GM13977 (cell line): ENCODE measurements around the gene ANKRD66.

ENCODE experiments used
- DNase-seq: peaks from one replicate; pipeline ENCODE4 v3.0.0; 2012; ENCODE audit warnings: low spot score
- in situ Hi-C: fragments of 300-500 bp; cut with MboI; formaldehyde crosslinking; loops from one replicate; pipeline ENCODE4 v1.12.0; 2022; ENCODE audit warnings: low sequenced_read_pairs, low pct_unique_long_range_greater_than_20kb, mixed read lengths, inconsistent platforms; ENCODE audit not compliant: unreplicated experiment
- TF ChIP-seq, protein P1 (sequence below): IDR thresholded peaks from 2 replicates; pipeline ENCODE4 v1.5.1; 2012; ENCODE audit warnings: mild to moderate bottlenecking, control low read depth; ENCODE audit not compliant: insufficient read depth; ENCODE audit errors: extremely low read depth, missing control alignments

Gene ANKRD66

GRCh38 chr6:46749731-46750130 is 3.0 kb downstream of the ANKRD66 start:
- no peak for DNase-seq
- TF ChIP-seq, protein P1, sequence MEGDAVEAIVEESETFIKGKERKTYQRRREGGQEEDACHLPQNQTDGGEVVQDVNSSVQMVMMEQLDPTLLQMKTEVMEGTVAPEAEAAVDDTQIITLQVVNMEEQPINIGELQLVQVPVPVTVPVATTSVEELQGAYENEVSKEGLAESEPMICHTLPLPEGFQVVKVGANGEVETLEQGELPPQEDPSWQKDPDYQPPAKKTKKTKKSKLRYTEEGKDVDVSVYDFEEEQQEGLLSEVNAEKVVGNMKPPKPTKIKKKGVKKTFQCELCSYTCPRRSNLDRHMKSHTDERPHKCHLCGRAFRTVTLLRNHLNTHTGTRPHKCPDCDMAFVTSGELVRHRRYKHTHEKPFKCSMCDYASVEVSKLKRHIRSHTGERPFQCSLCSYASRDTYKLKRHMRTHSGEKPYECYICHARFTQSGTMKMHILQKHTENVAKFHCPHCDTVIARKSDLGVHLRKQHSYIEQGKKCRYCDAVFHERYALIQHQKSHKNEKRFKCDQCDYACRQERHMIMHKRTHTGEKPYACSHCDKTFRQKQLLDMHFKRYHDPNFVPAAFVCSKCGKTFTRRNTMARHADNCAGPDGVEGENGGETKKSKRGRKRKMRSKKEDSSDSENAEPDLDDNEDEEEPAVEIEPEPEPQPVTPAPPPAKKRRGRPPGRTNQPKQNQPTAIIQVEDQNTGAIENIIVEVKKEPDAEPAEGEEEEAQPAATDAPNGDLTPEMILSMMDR: no peak
- in situ Hi-C loops: no loop called here

DNA sequence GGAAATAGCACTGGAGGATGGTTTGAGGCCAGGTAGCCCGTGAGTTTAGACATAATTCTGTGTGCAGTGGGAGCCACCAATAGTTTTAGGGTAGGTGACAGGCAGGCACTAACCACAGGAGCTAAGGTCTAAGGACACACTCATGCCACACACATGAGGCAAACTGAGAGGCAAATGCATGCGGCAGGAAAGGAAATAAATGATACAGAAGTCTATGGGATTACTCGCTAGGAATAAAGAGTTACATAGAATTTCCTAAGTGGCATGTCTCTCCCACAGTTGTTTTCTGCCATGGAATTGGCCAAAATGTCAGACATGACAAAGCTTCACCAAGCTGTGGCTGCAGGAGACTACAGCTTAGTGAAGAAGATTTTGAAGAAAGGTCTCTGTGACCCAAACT is 4.9 kb downstream of the ANKRD66 start:
- TF ChIP-seq, protein P1: no peak
- in situ Hi-C loops: no loop called here
- no peak for DNase-seq

- DNase-seq: no peak
- in situ Hi-C loops: no loop called here
- TF ChIP-seq, protein P1: no peak
Measured at GRCh38 chr6:46755865-46756264, 9.1 kb downstream of the ANKRD66 start.

- TF ChIP-seq, protein P1: no peak
- in situ Hi-C loops: no loop called here
- no peak for DNase-seq
Measured at GRCh38 chr6:46756469-46757213, 9.9 kb downstream of the ANKRD66 start.

GRCh38 chr6:46757214-46757596 is 10.5 kb downstream of the ANKRD66 start:
- in situ Hi-C loops: no loop called here
- TF ChIP-seq, protein P1: no peak

GRCh38 chr6:46758960-46759753 is 12.4 kb downstream of the ANKRD66 start:
- DNase-seq: no peak
- TF ChIP-seq, protein P1: no peak
- in situ Hi-C loops: no loop called here

More at GRCh38 chr6:46757214-46757596, 10.5 kb downstream of the ANKRD66 start:
- DNase-seq: no peak
